ENCODE measurements around the gene LGSN. TPM values are rescaled to one million over a fixed set of nuclear protein-coding genes. Genes with fewer than 3 reads are reported as not detected.

Gene LGSN
- total and polyA plus RNA-seq, 2 of the 8 experiments (the other 6 are each of a cell fraction or from before 2014, with no cell fraction given): 0.08 TPM; not detected in 1

DNA sequence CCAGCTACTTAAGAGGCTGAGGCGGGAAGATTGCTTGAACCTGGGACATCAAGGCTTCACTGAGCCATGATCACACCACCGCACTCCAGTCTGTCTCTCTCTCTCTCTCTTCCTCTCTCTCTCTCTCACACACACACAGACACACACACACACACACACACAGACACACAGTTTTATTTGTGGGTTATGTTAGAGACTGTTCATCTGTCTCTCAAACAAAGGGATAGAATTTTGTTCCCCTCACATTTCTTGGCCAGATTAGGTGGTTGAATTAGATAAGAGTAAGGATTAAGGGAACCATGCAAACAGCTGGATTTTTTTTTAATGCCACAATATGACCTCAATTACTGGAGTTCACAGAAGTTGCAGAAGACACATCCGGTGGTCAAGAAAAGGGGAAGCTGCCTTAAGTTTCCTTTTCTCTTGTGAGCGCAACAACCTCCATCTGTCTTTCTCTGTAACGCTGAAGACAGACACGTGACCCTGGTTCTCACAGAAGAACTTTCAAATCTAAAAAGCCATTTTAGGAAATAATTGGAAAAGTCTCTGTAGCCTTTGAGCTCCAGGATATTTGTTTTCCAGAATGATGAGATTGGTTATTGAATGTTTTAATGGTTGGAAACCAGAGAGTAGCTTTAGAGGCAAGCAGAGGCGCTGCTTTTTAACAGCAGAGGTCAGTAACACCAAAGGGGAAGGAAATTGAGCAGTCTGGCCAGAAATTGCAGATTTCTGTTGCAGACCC lies 32.9 kb upstream of the LGSN start:
- H3K4ac ChIP-seq (replicated peaks; ENCODE audit: insufficient read length, low read depth, low read length): no peak overlapping the region
- no peak overlapping the region for H3K4me2 ChIP-seq (ENCODE audit: insufficient read depth in 1 of 2, low read depth in 2 of 2, low read length in 2 of 2)
- no peak overlapping the region for H3K27ac ChIP-seq (ENCODE audit: low read depth, low read length)
- H2BK12ac ChIP-seq (ENCODE audit: low read depth, low read length): no peak overlapping the region
- H3K9me3 ChIP-seq (ENCODE audit: insufficient read depth in 2 of 2, low read depth in 1 of 2, low read length in 1 of 2): no peaks in the 10 kb centered on the region
- no peak overlapping the region for H2BK120ac ChIP-seq (replicated peaks; ENCODE audit: low read depth, low read length)
- no peaks in the 10 kb centered on the region; the same call in 1 of the 2 replicates for H3K23me2 ChIP-seq (ENCODE audit: low read depth, low read length)
- FAIRE-seq (peak; percentile 50), DNase-seq (ENCODE audit: low read depth in 1 of 2, low spot score in 2 of 2) (no peak)
- H2BK5ac ChIP-seq (ENCODE audit: low read depth, low read length): no peak overlapping the region
- H4K20me1 ChIP-seq (replicated peaks in 1 of 2; ENCODE audit: control insufficient read depth in 1 of 2, insufficient read depth in 2 of 2, low read length in 2 of 2): no peaks in the 10 kb centered on the region
- H3K56ac ChIP-seq (replicated peaks; ENCODE audit: insufficient read length, low read depth, low read length): no peak overlapping the region
- no peak overlapping the region for H3K14ac ChIP-seq (ENCODE audit: insufficient read length)
- no peaks in the 10 kb centered on the region for H3K79me2 ChIP-seq (ENCODE audit: control insufficient read depth in 1 of 2, insufficient read depth in 2 of 2, low read length in 2 of 2)
- no peaks in the 10 kb centered on the region for H3K4me1 ChIP-seq (replicated peaks in 1 of 4; ENCODE audit: control insufficient read depth in 3 of 4, insufficient read depth in 4 of 4, low read length in 3 of 4)
- H2AFZ ChIP-seq (ENCODE audit: low read length): no peak overlapping the region; the same call in 1 of the 2 replicates
- no peak overlapping the region for H2AK5ac ChIP-seq (ENCODE audit: low read depth, low read length)
- no peak overlapping the region for H3K4me3 ChIP-seq (ENCODE audit: extremely low read depth in 1 of 4, insufficient read depth in 2 of 4, low read depth in 3 of 4, low read length in 4 of 4)
- H3K9ac ChIP-seq (replicated peaks in 1 of 4; ENCODE audit: extremely low read depth in 1 of 4, low read depth in 3 of 4, low read length in 3 of 4): no peak overlapping the region
- H2BK15ac ChIP-seq (ENCODE audit: low read length): no peak overlapping the region
- no peak overlapping the region for H4K8ac ChIP-seq (ENCODE audit: extremely low read depth, insufficient read depth, low read length)
- H4K5ac ChIP-seq (ENCODE audit: insufficient read length, low read depth, low read length): no peak overlapping the region
- H4K91ac ChIP-seq (replicated peaks; ENCODE audit: insufficient read length, low read length): no peak overlapping the region
- H2BK20ac ChIP-seq (ENCODE audit: low read length): no peak overlapping the region
- CTCF ChIA-PET (ENCODE audit: partially characterized antibody): interaction anchor here (0.6 to 3.2 kb wide), 37 partner anchors 9 to 1740 kb away, joined by 3 to 12 read pairs (median 4); partner anchors contain the start of genes LGSN and PHF3
- H3K18ac ChIP-seq (ENCODE audit: extremely low read depth, low read length): no peak overlapping the region
- WGBS, 2 experiments (ENCODE audit: extremely low coverage in 1 of 2, insufficient coverage in 1 of 2, insufficient read length in 1 of 2, insufficient replicate concordance in 2 of 2, low coverage in 1 of 2, low lambda C conversion rate in 2 of 2, missing lambda C conversion rate in 1 of 2): 80% methylated on average over 7 of the region's 7 CpGs; no CpG with 5 or more reads in 1 of the 2 experiments
- H3K79me1 ChIP-seq (ENCODE audit: low read depth, low read length): no peaks in the 10 kb centered on the region
- POLR2A ChIA-PET (ENCODE audit: partially characterized antibody): no interaction called here
- H3K36me3 ChIP-seq (ENCODE audit: control insufficient read depth in 2 of 4, insufficient read depth in 4 of 4, low read length in 3 of 4): no peaks in the 10 kb centered on the region
- no peaks in the 10 kb centered on the region for H3K27me3 ChIP-seq (replicated peaks in 1 of 4; ENCODE audit: control insufficient read depth in 3 of 4, extremely low read depth in 1 of 4, insufficient read depth in 3 of 4, low read length in 3 of 4)
- H3K23ac ChIP-seq (ENCODE audit: insufficient read length): no peak overlapping the region
- TF ChIP-seq CHD2 (IDR thresholded peaks at IDR 0.05; ENCODE audit: low read length) (no peak), BCL11A (IDR thresholded peaks at IDR 0.05; ENCODE audit: low read depth in 2 of 2, low read length in 2 of 2) (no peak), RAD21 (IDR thresholded peaks at IDR 0.05 in 1 of 2, conservative IDR thresholded peaks at IDR 0.05 in 1 of 2; ENCODE audit: low read depth in 2 of 2, low read length in 2 of 2) (peak; percentile 94), CTBP2 (IDR thresholded peaks at IDR 0.05; ENCODE audit: borderline replicate concordance, insufficient read depth, insufficient read length, low read length) (no peak), CBX8 (IDR thresholded peaks at IDR 0.05; ENCODE audit: borderline replicate concordance, low read depth, low read length) (no peak), CHD1 (IDR thresholded peaks at IDR 0.05; ENCODE audit: low read depth, low read length) (no peak), SIN3A (conservative IDR thresholded peaks at IDR 0.05 in 1 of 2, IDR thresholded peaks at IDR 0.05 in 1 of 2; ENCODE audit: low read depth in 1 of 2, low read length in 2 of 2) (no peak), TAF1 (IDR thresholded peaks at IDR 0.05; ENCODE audit: low read depth, low read length) (no peak)
- TF ChIP-seq, protein P1, sequence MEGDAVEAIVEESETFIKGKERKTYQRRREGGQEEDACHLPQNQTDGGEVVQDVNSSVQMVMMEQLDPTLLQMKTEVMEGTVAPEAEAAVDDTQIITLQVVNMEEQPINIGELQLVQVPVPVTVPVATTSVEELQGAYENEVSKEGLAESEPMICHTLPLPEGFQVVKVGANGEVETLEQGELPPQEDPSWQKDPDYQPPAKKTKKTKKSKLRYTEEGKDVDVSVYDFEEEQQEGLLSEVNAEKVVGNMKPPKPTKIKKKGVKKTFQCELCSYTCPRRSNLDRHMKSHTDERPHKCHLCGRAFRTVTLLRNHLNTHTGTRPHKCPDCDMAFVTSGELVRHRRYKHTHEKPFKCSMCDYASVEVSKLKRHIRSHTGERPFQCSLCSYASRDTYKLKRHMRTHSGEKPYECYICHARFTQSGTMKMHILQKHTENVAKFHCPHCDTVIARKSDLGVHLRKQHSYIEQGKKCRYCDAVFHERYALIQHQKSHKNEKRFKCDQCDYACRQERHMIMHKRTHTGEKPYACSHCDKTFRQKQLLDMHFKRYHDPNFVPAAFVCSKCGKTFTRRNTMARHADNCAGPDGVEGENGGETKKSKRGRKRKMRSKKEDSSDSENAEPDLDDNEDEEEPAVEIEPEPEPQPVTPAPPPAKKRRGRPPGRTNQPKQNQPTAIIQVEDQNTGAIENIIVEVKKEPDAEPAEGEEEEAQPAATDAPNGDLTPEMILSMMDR (IDR thresholded peaks at IDR 0.05; ENCODE audit: control extremely low read depth in 1 of 3, insufficient read depth in 1 of 3, low read depth in 1 of 3, low read length in 3 of 3): peak in 2 of 3 experiments; percentile 74 to 81; a peak in 3 of 4 replicates

All from H1 (cell line).